ENCODE measurements around the gene SSR2.

GRCh38 chr1:156009404-156009803 is 11.3 kb downstream of the SSR2 start:
- no peak for TF ChIP-seq CTCF (IDR thresholded peaks at IDR 0.05)
- TF ChIP-seq POLR2AphosphoS5 (IDR thresholded peaks at IDR 0.05), result no peak
- TF ChIP-seq POLR2A (IDR thresholded peaks at IDR 0.05; ENCODE audit: low read depth), result no peak
- TF ChIP-seq EP300 (IDR thresholded peaks at IDR 0.05), result no peak

Measured in esophagus muscularis mucosa (tissue), 4 donors.